ENCODE measurements around the gene DNM1L. TPM values are rescaled to one million over a fixed set of nuclear protein-coding genes. Genes with fewer than 3 reads are reported as not detected.

DNM1L gene
- 10 to 100 TPM; 27.2 to 35.9 TPM for total RNA-seq

GRCh38 chr12:32679091-32679919 lies at the start of gene DNM1L:
DNM1L (plus strand) TSS chr12:32679301; CDS start chr12:32679364, 63 bp downstream.
- Histone ChIP-seq H3K36me3 (replicated peaks in 1 of 2; ENCODE audit: insufficient read depth in 1 of 2, low read depth in 2 of 2) (no peaks in the 10 kb centered on the region), H3K4me3 (peak within 1 kb of the TSS; percentile 68 to 98), H3K4me1 (peaks cover 6% of the 10 kb centered on the region), H3K9me3 (no peaks in the 10 kb centered on the region), H3K27me3 (no peaks in the 10 kb centered on the region), H3K27ac (peak within 1 kb of the TSS; percentile 65 to 96 (median 87))
- TF ChIP-seq CTCF (IDR thresholded peaks at IDR 0.05): peak in 5 of 7 experiments; percentile 12 to 47 (median 20)
- peak; percentile 71 to 93 (median 91) for TF ChIP-seq POLR2A (IDR thresholded peaks at IDR 0.05)
- WGBS, 2 donors: 0 to 1% methylated on average over 8 to 74 of the region's 76 CpGs
- intact Hi-C loops (cut with DNase I): no loop called here
- peak; percentile 98 for ATAC-seq
- peak; percentile 92 to 94 (median 93) for DNase-seq

- Histone ChIP-seq H3K9me3 (no peaks in the 10 kb centered on the region), H3K27ac (no peak overlapping the region), H3K4me3 (no peak overlapping the region), H3K27me3 (no peaks in the 10 kb centered on the region), H3K4me1 (no peaks in the 10 kb centered on the region), H3K36me3 (replicated peaks in 1 of 2; ENCODE audit: insufficient read depth in 1 of 2, low read depth in 2 of 2) (peaks cover 0 to 16% of the 10 kb centered on the region in 2 donors)
- no peak for ATAC-seq
- DNase-seq: no peak
- intact Hi-C loops (cut with DNase I): no loop called here
- TF ChIP-seq CTCF (IDR thresholded peaks at IDR 0.05): no peak
- TF ChIP-seq POLR2A (IDR thresholded peaks at IDR 0.05): no peak
- WGBS, 2 donors: 91 to 95% methylated on average over 6 of the region's 6 CpGs
Measured at GRCh38 chr12:32641287-32641901, 37.7 kb upstream of the DNM1L start.

- ATAC-seq (no peak), DNase-seq (no peak)
- H3K4me1 ChIP-seq: no peaks in the 10 kb centered on the region
- peaks cover 0 to 6% of the 10 kb centered on the region in 2 donors for H3K36me3 ChIP-seq (replicated peaks in 1 of 2; ENCODE audit: insufficient read depth in 1 of 2, low read depth in 2 of 2)
- H3K9me3 ChIP-seq: no peaks in the 10 kb centered on the region
- intact Hi-C loops (cut with DNase I): no loop called here
- no peak overlapping the region for H3K27ac ChIP-seq
- H3K4me3 ChIP-seq: no peak overlapping the region
- no peak for TF ChIP-seq POLR2A (IDR thresholded peaks at IDR 0.05)
- TF ChIP-seq CTCF (IDR thresholded peaks at IDR 0.05): no peak
- 75 to 85% methylated on average over 2 of the region's 2 CpGs for WGBS, 2 donors
- H3K27me3 ChIP-seq: no peaks in the 10 kb centered on the region
Measured at GRCh38 chr12:32644431-32644830, 34.7 kb upstream of the DNM1L start.

GRCh38 chr12:32647275-32647674 lies 31.8 kb upstream of the DNM1L start:
- intact Hi-C loops (cut with DNase I): no loop called here
- TF ChIP-seq POLR2A (IDR thresholded peaks at IDR 0.05): no peak
- no peak for TF ChIP-seq CTCF (IDR thresholded peaks at IDR 0.05)
- no peaks in the 10 kb centered on the region for H3K36me3 ChIP-seq (replicated peaks in 1 of 2; ENCODE audit: insufficient read depth in 1 of 2, low read depth in 2 of 2)
- no peak overlapping the region for H3K27ac ChIP-seq
- H3K4me1 ChIP-seq: no peaks in the 10 kb centered on the region
- no peak overlapping the region for H3K4me3 ChIP-seq
- H3K9me3 ChIP-seq: no peaks in the 10 kb centered on the region
- ATAC-seq (no peak), DNase-seq (no peak)
- 89 to 93% methylated on average over 3 of the region's 3 CpGs for WGBS, 2 donors
- no peaks in the 10 kb centered on the region for H3K27me3 ChIP-seq

Data from body of pancreas (tissue), 4 donors.